GM11168 (cell line): Measurements from ENCODE around the gene LEMD2.

Source experiments
- in situ Hi-C: fragments of 300-500 bp; cut with MboI; formaldehyde crosslinking; loops from one replicate; pipeline ENCODE4 v1.12.0; 2022; ENCODE audit warnings: low sequenced_read_pairs; ENCODE audit not compliant: unreplicated experiment

Gene LEMD2

GRCh38 chr6:33727126-33727525 lies 61.8 kb downstream of the LEMD2 start:
- in situ Hi-C loops, result no loop called here

GRCh38 chr6:33726696-33727095 lies 62.2 kb downstream of the LEMD2 start:
- in situ Hi-C loops, result no loop called here

- in situ Hi-C loops, result no loop called here
Observed at GRCh38 chr6:33725891-33726673, 62.8 kb downstream of the LEMD2 start.

- in situ Hi-C loops, result no loop called here
Observed at GRCh38 chr6:33725222-33725621, 63.7 kb downstream of the LEMD2 start.

- in situ Hi-C loops, result no loop called here
Observed at GRCh38 chr6:33724102-33725023, 64.6 kb downstream of the LEMD2 start.

- in situ Hi-C loops, result no loop called here
Observed at GRCh38 chr6:33723371-33724085, 65.4 kb downstream of the LEMD2 start.

- in situ Hi-C loops, result no loop called here
Observed at GRCh38 chr6:33722103-33722623, 66.8 kb downstream of the LEMD2 start.

GRCh38 chr6:33721508-33721907 lies 67.4 kb downstream of the LEMD2 start:
- in situ Hi-C loops, result no loop called here
